ENCODE measurements around the gene PNPLA3. TPM values are rescaled to one million over a fixed set of nuclear protein-coding genes. Genes with fewer than 3 reads are reported as not detected.

PNPLA3 gene
- total RNA-seq, 1 donor from 2014 or later, result 0.32 TPM

GRCh38 chr22:43955040-43955882 lies 31.7 kb downstream of the PNPLA3 start, which contains the start of gene SAMM50:
SAMM50 (plus strand) TSS chr22:43955442; CDS start chr22:43955578, 136 bp downstream.
- peak; percentile 96 for DNase-seq (ENCODE audit: low spot score)
- intact Hi-C loops (cut with DNase I), result no loop called here

DNA sequence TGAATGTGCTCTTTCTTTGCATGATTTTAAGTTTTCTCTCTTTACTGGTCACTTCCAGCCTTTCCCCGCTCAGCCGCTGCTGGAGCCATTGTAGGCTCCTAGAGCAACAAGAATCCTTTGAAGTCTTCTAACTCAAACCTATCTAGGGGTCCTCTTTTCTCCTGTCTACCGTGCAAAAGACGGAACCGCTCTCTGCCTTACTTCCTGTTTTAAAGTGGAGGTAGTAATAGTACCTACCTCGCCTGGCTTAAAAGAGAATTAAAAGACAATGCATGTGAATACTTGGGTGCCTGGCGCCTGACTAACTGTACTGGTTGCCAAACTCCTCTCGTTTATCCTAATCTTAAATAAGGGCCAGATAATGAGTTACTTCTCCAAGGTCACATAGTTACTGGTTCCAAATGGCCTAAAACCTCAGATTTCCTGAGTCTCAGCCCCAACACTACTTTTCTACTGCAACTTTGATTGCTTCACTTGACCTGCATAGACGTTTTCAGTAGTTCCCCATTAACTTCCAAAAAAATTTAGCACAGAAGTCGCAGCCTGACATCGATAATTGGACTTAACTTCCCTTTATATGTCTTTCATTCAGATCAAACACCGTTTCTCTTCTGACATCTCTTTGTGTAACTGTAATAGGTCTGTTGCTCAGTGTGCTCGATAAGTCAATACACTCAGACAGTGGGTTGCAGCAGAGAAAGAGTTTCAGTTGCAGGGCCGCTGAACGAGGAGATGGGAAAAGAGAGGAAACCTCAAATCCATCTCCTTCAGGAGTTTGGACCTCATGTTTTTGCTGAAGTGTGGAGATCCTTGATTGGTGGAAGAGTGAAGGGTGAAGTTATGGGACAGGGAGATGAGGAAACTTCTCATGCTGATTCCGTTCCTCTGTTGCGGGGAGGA lies 32.5 kb downstream of the PNPLA3 start:
- intact Hi-C loops (cut with DNase I), result no loop called here
- no peak for DNase-seq (ENCODE audit: low spot score)

DNA sequence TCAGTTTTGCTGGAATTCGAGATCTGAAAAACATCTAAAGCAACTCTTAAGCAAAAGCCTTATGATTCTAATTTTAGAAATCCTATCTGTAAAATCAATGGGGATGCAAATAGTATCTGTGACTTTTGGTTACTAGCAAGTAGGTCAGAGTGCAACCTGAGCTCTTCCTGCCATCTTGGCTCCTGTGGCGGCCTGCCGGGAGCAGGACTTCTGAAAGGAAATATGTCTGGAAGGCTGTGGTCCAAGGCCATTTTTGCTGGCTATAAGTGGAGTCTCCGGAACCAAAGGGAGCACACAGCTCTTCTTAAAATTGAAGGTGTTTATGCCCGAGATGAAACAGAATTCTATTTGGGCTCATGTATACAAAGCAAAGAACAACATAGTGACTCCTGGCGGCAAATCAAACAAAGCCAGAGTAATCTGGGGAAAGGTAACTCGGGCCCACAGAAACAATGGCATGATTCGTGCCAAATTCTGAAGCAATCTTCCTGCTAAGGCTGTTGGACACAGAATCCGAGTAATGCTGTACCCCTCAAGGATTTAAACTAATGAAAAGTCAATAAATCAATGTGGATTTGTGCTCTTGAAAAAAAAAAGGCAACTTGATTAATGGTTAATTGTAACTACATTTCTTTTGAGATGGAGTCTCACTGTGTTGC lies 33.3 kb downstream of the PNPLA3 start:
- intact Hi-C loops (cut with DNase I), result no loop called here
- peak; percentile 7 for DNase-seq (ENCODE audit: low spot score)

GRCh38 chr22:43957871-43958270 lies 34.3 kb downstream of the PNPLA3 start:
- intact Hi-C loops (cut with DNase I), result no loop called here
- DNase-seq (ENCODE audit: low spot score), result peak; percentile 20

DNA sequence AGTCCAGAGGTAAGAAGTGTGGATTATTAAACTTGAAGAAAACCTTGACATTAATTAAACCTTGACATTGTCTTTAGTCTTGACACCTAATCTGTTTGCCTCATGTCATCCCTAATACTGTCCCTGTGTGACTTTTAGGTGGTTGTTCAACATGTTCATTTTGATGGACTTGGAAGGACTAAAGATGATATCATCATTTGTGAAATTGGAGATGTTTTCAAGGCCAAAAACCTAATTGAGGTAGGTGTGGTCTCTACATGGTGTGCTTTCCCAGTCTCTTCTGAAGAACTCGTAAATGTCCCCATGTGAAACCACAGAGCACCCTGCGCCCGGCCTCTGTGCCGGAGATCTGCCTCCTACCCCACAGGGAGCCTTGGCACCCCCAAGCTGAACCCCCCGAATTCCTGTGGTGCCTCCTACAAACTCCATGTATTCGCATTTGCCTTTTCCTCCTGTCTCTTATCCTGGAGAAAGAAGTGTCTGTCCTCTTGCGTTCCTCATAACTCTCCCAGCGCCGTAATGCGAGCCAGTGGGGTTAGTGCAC lies 40.8 kb downstream of the PNPLA3 start:
- intact Hi-C loops (cut with DNase I), result no loop called here
- no peak for DNase-seq (ENCODE audit: low spot score)

DNA sequence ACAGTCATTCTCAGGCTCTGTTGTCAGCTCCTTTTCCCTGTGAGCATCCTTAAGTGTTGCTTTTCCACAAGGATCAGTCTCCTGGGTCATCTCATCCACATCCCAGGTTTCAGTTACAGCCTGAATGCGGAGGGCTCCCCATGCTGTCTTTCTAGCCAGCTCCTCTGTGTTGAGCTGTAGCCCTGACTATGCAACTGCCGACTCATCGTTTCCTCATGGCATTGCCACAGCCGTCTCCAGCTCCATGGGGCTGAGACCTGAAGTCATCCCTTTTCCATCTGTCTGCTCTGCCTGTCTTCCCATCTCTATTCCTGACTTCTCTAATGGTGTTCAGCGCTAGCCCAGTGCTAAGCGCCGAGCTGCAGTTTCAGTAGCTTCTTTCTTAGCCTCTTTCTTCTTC lies 43.5 kb downstream of the PNPLA3 start:
- intact Hi-C loops (cut with DNase I), result no loop called here
- no peak for DNase-seq (ENCODE audit: low spot score)

- intact Hi-C loops (cut with DNase I), result no loop called here
- DNase-seq (ENCODE audit: low spot score), result no peak
These were observed 45.0 kb downstream of the PNPLA3 start for GRCh38 chr22:43968614-43969013.

DNA sequence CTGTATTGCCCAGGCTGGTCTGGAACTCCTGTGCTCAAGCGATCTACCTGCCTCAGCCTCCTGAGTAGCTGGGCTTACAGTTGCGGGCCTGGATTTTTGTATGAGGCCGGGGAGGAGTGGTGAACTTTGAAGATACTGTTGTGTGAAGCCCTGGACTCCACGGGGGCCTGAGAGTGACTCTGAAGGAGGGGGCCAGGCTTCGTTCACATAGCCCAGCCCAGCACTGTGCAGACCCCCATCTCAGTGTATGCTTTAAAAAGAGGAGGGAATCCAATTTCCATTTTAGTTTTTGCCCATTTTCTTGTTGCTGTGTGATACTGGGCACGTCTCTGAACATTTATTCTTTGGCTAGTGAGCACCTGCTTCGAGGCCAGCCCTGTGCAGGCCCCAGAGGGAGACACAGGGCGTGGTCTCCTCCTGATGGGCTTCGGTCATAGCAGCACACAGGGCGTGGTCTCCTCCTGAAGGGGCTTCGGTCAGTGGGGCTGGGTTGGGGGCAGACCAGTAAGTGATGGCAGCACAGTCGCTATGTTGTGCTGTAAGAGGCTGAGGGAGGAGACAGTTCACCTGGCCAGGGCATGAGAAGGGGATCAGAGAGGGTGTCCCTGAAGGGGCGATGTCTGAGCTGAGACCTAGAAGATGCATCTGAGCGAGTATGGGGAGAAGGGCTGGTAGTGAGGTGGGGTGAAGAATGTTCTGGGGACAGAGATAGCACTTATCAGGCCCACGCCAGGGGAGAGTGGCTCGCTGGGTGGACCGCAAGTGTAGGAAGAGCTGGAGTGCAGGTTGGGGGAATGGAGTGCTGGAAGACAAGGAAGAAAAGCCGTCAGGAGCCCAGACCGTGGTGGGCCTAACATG lies 45.6 kb downstream of the PNPLA3 start:
- intact Hi-C loops (cut with DNase I), result no loop called here
- no peak for DNase-seq (ENCODE audit: low spot score)

GRCh38 chr22:43969989-43970755 lies 46.6 kb downstream of the PNPLA3 start:
- DNase-seq (ENCODE audit: low spot score), result no peak
- intact Hi-C loops (cut with DNase I), result no loop called here

- intact Hi-C loops (cut with DNase I), result no loop called here
- no peak for DNase-seq (ENCODE audit: low spot score)
These were observed 47.5 kb downstream of the PNPLA3 start for GRCh38 chr22:43971112-43971511.

- no peak for DNase-seq (ENCODE audit: low spot score)
- intact Hi-C loops (cut with DNase I), result no loop called here
These were observed 49.4 kb downstream of the PNPLA3 start for GRCh38 chr22:43972931-43973462.

DNA sequence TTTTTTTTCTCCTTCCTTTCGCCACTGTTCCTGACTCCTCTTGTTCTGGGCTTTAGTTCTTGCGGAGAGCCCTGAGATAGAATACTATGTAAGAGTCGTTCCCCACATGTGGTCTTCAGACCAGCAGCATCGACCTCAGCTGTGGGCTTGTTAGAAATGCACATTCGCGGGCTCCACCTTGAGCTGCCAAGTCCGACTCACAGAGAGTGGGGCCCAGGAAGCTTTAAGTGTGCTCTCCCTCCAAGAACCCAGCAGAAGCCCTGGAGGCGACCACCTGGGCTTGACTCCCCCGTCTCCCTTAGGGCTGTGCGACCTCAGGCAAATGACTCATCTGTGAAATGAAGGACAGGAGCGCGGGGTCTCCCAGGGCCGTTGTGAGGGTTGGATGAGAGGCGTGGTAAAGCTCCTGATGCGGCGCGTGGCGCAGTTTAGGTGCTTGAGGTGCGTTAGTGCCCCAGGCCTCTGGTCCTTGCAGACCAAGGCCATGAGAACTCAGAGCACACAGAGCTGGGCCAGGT lies 50.5 kb downstream of the PNPLA3 start:
- intact Hi-C loops (cut with DNase I), result no loop called here
- DNase-seq (ENCODE audit: low spot score), result no peak

- intact Hi-C loops (cut with DNase I), result no loop called here
- DNase-seq (ENCODE audit: low spot score), result no peak
These were observed 51.4 kb downstream of the PNPLA3 start for GRCh38 chr22:43975041-43975440.

DNA sequence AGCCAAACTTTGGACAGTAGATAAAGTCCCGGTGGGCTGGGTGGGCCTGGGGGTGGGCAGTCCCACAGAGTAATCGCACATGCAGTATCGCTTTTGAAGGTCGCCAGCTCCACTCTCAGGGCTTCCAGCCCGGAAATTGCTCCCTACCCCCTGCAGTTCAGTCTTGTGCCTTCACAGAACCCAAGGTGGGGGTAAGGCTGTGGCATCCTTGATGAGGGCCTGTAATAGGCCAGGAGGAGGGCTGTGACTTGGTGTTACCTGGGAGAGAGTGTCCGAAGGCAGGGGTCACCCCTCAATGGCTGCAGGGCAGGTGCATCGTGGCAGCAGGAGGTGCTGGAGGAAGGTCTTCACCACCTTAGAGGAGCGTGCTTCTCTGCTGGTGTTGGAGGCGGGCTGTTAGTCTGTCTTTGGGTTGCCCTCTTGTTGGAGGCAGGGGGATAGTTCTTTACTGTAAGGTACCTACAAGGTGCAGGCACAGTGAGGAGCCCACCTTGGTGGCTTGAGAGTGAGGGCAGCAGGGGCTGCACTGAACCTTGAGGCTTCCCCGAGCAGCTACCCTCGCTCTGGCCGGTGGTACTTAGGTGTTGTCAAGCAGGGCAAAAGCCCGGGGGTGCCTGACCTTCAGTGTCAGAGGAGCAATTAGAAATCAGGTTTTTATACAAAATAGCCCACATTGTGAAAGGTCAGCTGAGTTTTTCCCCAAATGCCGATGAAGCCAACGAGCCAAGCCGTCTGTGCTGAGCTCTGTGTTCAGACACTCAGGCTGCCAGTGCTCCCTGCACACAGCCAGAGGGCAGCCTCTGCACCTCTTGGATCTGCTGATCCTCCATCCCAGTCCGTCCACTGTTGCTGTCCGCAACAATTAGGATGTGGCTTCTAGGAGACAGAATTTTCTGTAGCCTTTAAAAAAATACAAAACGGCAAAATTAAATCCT lies 53.5 kb downstream of the PNPLA3 start:
- intact Hi-C loops (cut with DNase I), result no loop called here
- DNase-seq (ENCODE audit: low spot score), result no peak

GRCh38 chr22:43978558-43978957 lies 55.0 kb downstream of the PNPLA3 start:
- intact Hi-C loops (cut with DNase I), result no loop called here
- DNase-seq (ENCODE audit: low spot score), result no peak

DNA sequence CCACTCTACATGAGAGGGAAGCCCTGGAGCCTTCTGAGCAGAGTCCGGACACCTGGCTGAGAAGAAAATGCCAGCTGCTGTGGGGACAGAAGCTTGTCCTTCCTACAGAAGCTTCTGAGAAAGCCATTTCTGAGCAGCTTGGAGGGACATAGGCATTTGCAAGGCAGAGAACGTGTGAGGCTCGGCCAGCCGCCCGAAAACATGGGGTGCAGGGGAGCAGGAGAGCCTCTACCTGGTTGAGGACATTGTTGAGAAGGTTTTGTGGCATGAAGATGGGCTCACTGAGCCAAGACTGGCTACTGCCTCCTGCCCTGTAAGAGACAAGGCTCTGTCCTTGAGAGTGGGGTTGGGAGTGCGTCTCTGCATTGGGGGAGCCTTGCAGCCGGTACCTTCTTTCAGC lies 57.0 kb downstream of the PNPLA3 start:
- intact Hi-C loops (cut with DNase I), result no loop called here
- no peak for DNase-seq (ENCODE audit: low spot score)

DNA sequence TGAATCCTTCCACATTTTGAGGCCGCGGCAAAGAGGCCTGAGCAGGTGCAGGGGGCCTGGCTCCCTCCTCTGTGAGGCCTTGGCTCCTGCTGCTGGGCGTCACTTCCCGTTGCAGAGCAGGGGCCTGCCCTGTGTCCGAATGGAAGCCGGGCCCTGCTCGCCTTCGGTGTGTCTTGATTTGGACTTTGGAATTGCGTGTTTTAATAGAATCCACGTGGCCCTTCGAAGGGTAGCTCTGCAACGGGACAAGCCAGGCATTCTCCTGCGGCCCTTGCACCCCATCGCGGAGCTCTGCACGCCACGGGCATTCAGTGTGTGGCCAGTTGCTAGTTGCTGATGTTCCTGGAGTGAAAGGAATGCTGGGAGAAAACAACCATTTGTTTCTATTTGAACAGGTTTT lies 57.4 kb downstream of the PNPLA3 start:
- intact Hi-C loops (cut with DNase I), result no loop called here
- no peak for DNase-seq (ENCODE audit: low spot score)

All from cardiac septum (tissue), 1 donor.